ENCODE data around the gene PVALEF.

GRCh38 chr17:81231121-81231645 is 65.9 kb downstream of the PVALEF start:
- TF ChIP-seq POLR2AphosphoS5 (IDR thresholded peaks at IDR 0.05; ENCODE audit: insufficient read depth in 1 of 2, low read depth in 1 of 2): no peak
- no peak for TF ChIP-seq CTCF (IDR thresholded peaks at IDR 0.05)
